ENCODE results near the gene MACROH2A1.

- no peak for TF ChIP-seq CTCF (IDR thresholded peaks at IDR 0.05; ENCODE audit: low read length)
- TF ChIP-seq EZH2 (optimal IDR thresholded peaks at IDR 0.05; ENCODE audit: low read depth, low read length), result no peak
Observed at GRCh38 chr5:135430135-135430437, 31.1 kb upstream of the MACROH2A1 start.
